Panc1 (cell line): ENCODE results near the gene SGMS1.

Experiments
- CTCF ChIP-seq: fragments of 450-650 bp; IDR thresholded peaks from 2 replicates; pipeline ENCODE4 v1.5.1; 2017; ENCODE audit warnings: mild to moderate bottlenecking
- POLR2AphosphoS5 ChIP-seq: IDR thresholded peaks from 2 replicates; pipeline ENCODE4 v1.6.1; 2012; ENCODE audit warnings: mild to moderate bottlenecking, low read depth, low read length, moderate library complexity
- REST ChIP-seq, 2 experiments: IDR thresholded peaks; 2 replicates each; pipeline ENCODE4 v1.6.1; 2011 to 2012; ENCODE audit warnings: low read depth in 2 of 2, control low read depth in 1 of 2, low read length in 1 of 2, mild to moderate bottlenecking in 1 of 2, moderate library complexity in 1 of 2; ENCODE audit not compliant: insufficient read depth in 1 of 2
- SIN3A ChIP-seq: IDR thresholded peaks from 2 replicates; pipeline ENCODE4 v1.6.1; 2012; ENCODE audit warnings: low read depth, mild to moderate bottlenecking, low read length, moderate library complexity, borderline replicate concordance; ENCODE audit not compliant: insufficient read depth
- TCF7L2 ChIP-seq: IDR thresholded peaks from 2 replicates; pipeline ENCODE4 v1.6.1; 2011; ENCODE audit warnings: mild to moderate bottlenecking, low read depth, low read length, inconsistent platforms

- TF ChIP-seq CTCF, result no peak
- no peak for TF ChIP-seq POLR2AphosphoS5
- no peak for TF ChIP-seq REST (IDR thresholded peaks at IDR 0.05; ENCODE audit: insufficient read depth in 1 of 2, low read depth in 2 of 2, low read length in 1 of 2)
- TF ChIP-seq TCF7L2, result no peak
- TF ChIP-seq SIN3A, result no peak
These were observed 109.8 kb downstream of the SGMS1 start for GRCh38 chr10:50513956-50514355.
